Left forelimb (tissue), 1 donor: ENCODE results near the gene PIK3R2.
"Not testable (repeated sequence)": the region's sequence is repeated elsewhere in the genome, so short reads cannot be mapped to it uniquely, and the experiment has no call there.

ENCODE experiments used
- DNase-seq: peaks from one replicate; pipeline ENCODE4 v3.0.0-alpha.2; 2018; ENCODE audit warnings: low spot score

Gene PIK3R2

GRCh38 chr19:18203863-18204393 is 51.0 kb downstream of the PIK3R2 start, which contains the start of gene RAB3A:
Gene RAB3A (minus strand): TSS chr19:18204042. CDS start chr19:18202740, 1,302 bp downstream.
- peak; percentile 99 for DNase-seq

- DNase-seq, result no peak
Observed at GRCh38 chr19:18204394-18205199, 51.6 kb downstream of the PIK3R2 start.

DNA sequence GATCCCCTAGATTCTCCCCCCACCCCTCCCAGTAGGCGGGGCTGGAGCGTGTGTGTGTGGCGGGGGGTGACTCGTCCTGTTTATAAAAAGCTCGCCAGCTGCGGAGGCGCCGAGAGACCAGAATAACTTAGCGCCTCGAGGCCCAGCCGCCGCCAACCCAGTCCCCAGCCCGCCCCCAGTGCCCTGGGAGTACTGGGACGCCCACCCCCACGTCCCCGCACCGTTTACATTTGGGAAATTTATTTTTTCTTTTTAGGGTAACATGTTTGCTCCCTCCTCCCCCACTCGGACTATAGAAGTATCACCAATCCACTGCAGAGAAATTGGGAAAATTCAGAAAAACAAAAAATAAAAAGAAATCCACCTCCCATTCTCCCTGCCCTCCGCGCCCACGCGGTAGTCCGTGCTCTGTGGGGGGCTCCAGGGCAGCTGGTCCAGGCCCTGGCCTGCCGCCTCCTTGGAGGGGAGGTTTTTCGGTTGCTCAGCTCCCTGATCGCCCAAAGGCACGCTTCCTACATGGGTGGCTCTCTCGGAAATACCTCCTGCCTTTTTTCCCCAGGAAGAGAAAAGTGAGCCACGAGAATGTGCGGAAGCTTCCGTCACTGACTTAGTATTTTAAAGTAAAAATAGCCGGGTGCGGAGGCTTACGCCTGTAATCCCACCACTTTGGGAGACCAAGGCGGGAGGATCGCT is 52.4 kb downstream of the PIK3R2 start:
- peak; percentile 86 for DNase-seq

DNA sequence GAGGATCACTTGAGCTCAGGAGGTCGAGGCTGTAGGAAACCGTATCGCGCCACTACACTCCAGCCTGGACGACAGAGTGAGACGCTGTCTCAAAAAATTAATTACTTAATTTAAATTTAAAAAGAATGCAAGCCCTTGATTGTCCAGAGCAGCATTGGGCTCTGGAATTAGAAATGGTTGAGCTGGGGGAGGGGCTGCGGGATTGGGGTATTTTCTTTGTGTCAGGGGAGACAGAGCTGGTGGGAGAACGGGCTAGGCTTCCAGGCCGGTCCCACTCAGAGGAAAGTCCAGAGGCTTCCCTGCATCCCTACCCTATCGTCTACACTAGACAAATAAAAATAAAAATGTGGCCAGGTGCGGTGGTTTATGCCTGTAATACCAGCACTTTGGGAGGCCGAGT is 53.1 kb downstream of the PIK3R2 start:
- DNase-seq, result no peak

GRCh38 chr19:18208098-18208951 is 55.4 kb downstream of the PIK3R2 start:
- DNase-seq, result no peak

DNA sequence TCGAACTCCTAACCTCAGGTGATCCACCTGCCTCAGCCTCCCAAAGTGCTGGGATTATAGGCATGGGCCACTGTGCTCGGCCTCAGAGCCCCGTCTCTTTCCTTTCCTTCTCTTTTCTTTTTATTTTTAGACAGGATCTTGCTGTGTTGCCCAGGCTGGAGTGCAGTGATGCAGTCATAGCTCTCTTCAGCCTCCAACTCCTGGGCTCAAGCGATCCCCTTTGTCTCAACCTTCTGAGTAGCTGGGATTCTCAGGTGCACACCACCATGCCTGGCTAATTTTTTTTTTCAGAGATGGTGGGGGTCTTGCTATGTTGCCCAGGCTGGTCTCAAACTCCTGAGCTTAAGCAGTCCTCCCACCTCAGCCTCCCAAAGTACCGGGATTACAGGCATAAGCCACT is 56.9 kb downstream of the PIK3R2 start:
- not testable (repeated sequence) for DNase-seq

- DNase-seq, result no peak
Observed at GRCh38 chr19:18211683-18212082, 58.7 kb downstream of the PIK3R2 start.

GRCh38 chr19:18214779-18215433 is 61.9 kb downstream of the PIK3R2 start:
- DNase-seq, result no peak

GRCh38 chr19:18216789-18217188 is 63.8 kb downstream of the PIK3R2 start:
- no peak for DNase-seq

DNA sequence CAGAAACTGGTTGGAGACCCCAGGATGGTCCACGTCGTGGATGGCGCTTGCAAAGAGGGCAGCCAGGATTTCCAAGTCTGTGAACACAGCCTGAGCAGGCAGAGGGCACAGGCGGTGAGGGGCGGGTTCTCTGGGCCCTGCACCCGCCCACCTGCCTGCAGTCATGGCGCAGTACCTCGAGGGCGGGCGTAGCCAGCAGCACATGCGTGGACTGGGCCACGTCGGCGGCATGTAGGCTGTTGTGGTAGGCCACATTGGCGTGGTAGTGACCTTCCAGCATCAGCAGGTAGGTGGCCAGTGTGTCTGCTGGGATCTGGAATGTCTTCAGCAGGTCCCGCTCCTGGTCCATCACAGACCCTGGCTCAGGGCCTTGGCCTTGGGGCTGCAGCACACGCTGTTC is 65.2 kb downstream of the PIK3R2 start:
- DNase-seq, result no peak

- DNase-seq, result no peak
Observed at GRCh38 chr19:18218600-18218999, 65.6 kb downstream of the PIK3R2 start.
